ENCODE measurements around the gene PATJ. TPM values are rescaled to one million over a fixed set of nuclear protein-coding genes. Genes with fewer than 3 reads are reported as not detected.

The PATJ gene
- total RNA-seq, 1 experiment from 2014 or later = 47.3 TPM

DNA sequence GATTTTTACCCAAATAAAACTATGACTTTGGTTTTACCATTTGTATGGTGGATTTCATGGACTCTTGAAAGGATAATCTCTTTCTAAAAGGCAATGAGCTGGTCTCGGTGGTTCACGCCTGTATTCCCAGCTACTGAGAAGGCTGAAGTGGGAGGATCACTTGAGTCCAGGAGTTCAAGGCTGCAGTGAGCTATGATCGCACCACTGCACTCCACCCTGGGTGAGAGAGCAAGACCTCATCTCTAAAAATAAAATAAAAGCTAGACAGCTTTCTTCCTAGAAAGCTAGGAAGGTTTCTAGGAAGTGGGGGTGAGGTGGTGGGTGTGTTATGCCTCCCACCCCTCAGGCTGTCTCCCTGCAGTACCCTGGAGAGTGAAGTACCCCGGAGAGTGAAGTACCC lies 398.4 kb downstream of the PATJ start:
- H3K23ac ChIP-seq (ENCODE audit: insufficient read length, low read depth, low read length) = no peak overlapping the region
- peaks cover 2% of the 10 kb centered on the region; the same call in 1 of the 2 replicates for H3K4me1 ChIP-seq (ENCODE audit: insufficient read depth, low read length)
- no peak overlapping the region; a peak in 1 of 7 replicates for H3K27ac Mint-ChIP-seq
- H3K4me1 Mint-ChIP-seq = peaks cover 12 to 15% of the 10 kb centered on the region in 2 experiments
- no peaks in the 10 kb centered on the region for H3K9me3 ChIP-seq (ENCODE audit: control insufficient read depth, low read depth, low read length)
- H4K5ac ChIP-seq (ENCODE audit: insufficient read length, low read depth, low read length) = no peak overlapping the region
- no peaks in the 10 kb centered on the region for H3K23me2 ChIP-seq (ENCODE audit: insufficient read length, low read depth, low read length, poor library complexity, severe bottlenecking)
- H3K4me2 ChIP-seq (ENCODE audit: insufficient read depth, insufficient read length, low read length) = no peak overlapping the region
- H4K8ac ChIP-seq (replicated peaks; ENCODE audit: insufficient read length, low read depth, low read length) = no peak overlapping the region
- no peak overlapping the region for H3K56ac ChIP-seq (ENCODE audit: insufficient read length, low read depth, low read length)
- H3K27me3 Mint-ChIP-seq (ENCODE audit: low read depth) = no peaks in the 10 kb centered on the region
- WGBS (ENCODE audit: extremely low coverage, insufficient read length, low lambda C conversion rate) = no CpG with 5 or more reads among the region's 4 CpGs
- no peak for DNase-seq
- no peaks in the 10 kb centered on the region for H3K9me3 Mint-ChIP-seq
- no peak overlapping the region for H2AK5ac ChIP-seq (ENCODE audit: insufficient read length, low read length)
- H4K91ac ChIP-seq (ENCODE audit: insufficient read length, low read depth, low read length) = no peak overlapping the region
- H3K14ac ChIP-seq (ENCODE audit: insufficient read depth, low read length) = no peak overlapping the region
- H2BK20ac ChIP-seq (ENCODE audit: low read depth, low read length, poor library complexity, severe bottlenecking) = no peak overlapping the region
- no peaks in the 10 kb centered on the region for H4K20me1 ChIP-seq (ENCODE audit: control insufficient read depth, insufficient read depth, insufficient read length)
- no peaks in the 10 kb centered on the region for H3K79me2 ChIP-seq (ENCODE audit: insufficient read depth, low read length)
- H3K27ac ChIP-seq (ENCODE audit: insufficient read length, low read depth, low read length) = no peak overlapping the region
- no peak overlapping the region for H2BK15ac ChIP-seq (ENCODE audit: low read depth, low read length)
- H3K18ac ChIP-seq (ENCODE audit: insufficient read length, low read depth, low read length) = no peak overlapping the region
- no peak overlapping the region for H2BK5ac ChIP-seq (ENCODE audit: insufficient read length, low read length)
- TF ChIP-seq, protein P1, sequence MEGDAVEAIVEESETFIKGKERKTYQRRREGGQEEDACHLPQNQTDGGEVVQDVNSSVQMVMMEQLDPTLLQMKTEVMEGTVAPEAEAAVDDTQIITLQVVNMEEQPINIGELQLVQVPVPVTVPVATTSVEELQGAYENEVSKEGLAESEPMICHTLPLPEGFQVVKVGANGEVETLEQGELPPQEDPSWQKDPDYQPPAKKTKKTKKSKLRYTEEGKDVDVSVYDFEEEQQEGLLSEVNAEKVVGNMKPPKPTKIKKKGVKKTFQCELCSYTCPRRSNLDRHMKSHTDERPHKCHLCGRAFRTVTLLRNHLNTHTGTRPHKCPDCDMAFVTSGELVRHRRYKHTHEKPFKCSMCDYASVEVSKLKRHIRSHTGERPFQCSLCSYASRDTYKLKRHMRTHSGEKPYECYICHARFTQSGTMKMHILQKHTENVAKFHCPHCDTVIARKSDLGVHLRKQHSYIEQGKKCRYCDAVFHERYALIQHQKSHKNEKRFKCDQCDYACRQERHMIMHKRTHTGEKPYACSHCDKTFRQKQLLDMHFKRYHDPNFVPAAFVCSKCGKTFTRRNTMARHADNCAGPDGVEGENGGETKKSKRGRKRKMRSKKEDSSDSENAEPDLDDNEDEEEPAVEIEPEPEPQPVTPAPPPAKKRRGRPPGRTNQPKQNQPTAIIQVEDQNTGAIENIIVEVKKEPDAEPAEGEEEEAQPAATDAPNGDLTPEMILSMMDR (conservative IDR thresholded peaks at IDR 0.05) = no peak
- no peak overlapping the region for H3T11ph ChIP-seq (ENCODE audit: low read length)
- H3K27me3 ChIP-seq (ENCODE audit: insufficient read depth, low read length) = no peaks in the 10 kb centered on the region
- H2BK120ac ChIP-seq (ENCODE audit: low read depth, low read length, poor library complexity, severe bottlenecking) = no peak overlapping the region
- H3K4ac ChIP-seq (ENCODE audit: low read depth, low read length) = no peak overlapping the region
- no peak overlapping the region for H2BK12ac ChIP-seq (ENCODE audit: insufficient read length, low read depth, low read length)
- peaks cover 3 to 7% (median 3%) of the 10 kb centered on the region in 3 experiments; a peak in 5 of 7 replicates for H3K36me3 Mint-ChIP-seq (ENCODE audit: insufficient read depth in 1 of 3, low read depth in 3 of 3)
- no peak overlapping the region for H3K9ac ChIP-seq (ENCODE audit: extremely low read depth, insufficient read length, low read length)
- H3K79me1 ChIP-seq (ENCODE audit: insufficient read depth, low read depth, low read length, poor library complexity, severe bottlenecking) = no peaks in the 10 kb centered on the region
- no peak overlapping the region for H3K4me3 Mint-ChIP-seq
- no peak overlapping the region for H2AFZ ChIP-seq (ENCODE audit: low read length)

Data from H9 (cell line).